GM19467 (cell line): ENCODE measurements around the gene NPHP4.
A peak's percentile ranks its signal among the peaks of the same experiment; 100 is the strongest.

Experiments used
- ATAC-seq: cut with Tn5 transposase; IDR thresholded peaks from one replicate; pipeline ENCODE4 v1.9.1; 2021; ENCODE audit warnings: mild to moderate bottlenecking, moderate library complexity; ENCODE audit not compliant: unreplicated experiment

The NPHP4 gene

DNA sequence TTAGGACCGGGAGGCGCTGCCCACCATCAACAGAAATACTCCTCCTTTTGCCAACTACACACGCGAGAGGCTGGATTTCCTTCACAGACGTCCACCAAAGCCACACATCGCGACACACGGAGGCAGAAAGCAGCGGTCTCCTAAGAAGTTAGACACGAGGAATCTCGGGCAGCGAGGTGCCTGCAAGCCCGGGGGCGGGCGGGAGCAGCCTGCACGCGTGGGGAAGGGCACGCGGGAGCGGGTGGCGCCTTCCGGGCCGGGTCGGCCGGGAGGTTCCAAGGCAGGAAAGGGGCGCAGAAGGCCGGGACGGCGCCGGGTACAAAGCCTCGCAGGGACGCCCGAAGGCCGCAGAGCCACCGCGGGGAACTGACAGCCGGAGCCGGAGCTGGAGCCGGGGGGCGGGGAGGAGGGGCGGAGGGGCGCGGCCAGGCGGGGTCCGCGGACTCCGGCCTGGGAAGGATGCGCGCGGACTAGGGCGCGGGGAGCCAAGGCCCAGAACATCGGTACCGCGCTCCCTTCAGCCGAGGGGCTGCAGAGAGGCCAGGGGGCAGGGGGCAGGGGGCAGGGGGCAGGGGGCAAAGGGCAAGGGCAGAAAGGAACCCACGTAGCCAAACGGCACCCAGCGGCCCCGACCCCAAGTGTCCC lies 722 bp downstream of the NPHP4 start:
- peak; percentile 11 for ATAC-seq

GRCh38 chr1:5990913-5991312 lies 1.3 kb downstream of the NPHP4 start:
- no peak for ATAC-seq

DNA sequence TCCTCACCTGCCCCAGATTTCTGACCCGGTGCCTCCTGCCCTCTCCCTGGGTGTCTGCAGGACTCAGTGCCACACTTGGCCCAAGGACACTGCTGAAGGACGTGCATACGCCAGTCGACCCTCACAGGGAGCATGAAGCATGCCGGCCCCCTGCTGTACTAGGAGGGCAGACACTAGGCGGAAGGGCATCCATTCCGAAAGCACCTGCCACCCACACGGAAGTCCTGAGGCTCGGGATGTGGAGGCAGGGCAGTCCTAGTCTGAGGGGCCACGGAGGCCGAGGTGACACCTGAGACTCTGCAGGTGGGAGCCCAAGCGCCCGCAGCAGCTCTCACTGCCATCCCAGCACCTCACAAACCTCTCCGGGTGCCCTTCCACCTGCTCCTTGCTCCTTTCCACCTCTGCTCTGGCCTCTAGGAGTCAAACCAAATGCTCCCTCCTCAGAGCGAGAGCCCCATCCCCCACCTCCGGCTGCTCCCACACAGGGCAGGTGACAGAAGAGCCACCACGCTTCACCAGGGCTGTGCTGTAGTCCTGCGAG lies 2.4 kb downstream of the NPHP4 start:
- ATAC-seq: no peak

DNA sequence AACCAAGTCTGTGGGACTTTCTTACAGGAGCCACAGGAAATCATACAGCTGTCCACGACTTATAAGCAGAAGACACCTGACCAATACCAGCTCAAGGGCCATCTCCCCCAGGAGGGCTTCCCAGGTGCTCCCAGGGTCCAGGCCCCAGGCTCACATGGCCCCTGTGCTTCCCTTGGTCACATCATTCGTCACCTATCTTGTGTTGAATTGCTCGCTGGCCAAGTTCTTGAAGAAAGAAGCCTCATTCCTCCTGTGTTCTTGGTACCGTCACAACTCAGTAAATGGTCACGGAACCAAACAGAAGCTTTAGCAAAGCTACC lies 3.0 kb downstream of the NPHP4 start:
- ATAC-seq: no peak

DNA sequence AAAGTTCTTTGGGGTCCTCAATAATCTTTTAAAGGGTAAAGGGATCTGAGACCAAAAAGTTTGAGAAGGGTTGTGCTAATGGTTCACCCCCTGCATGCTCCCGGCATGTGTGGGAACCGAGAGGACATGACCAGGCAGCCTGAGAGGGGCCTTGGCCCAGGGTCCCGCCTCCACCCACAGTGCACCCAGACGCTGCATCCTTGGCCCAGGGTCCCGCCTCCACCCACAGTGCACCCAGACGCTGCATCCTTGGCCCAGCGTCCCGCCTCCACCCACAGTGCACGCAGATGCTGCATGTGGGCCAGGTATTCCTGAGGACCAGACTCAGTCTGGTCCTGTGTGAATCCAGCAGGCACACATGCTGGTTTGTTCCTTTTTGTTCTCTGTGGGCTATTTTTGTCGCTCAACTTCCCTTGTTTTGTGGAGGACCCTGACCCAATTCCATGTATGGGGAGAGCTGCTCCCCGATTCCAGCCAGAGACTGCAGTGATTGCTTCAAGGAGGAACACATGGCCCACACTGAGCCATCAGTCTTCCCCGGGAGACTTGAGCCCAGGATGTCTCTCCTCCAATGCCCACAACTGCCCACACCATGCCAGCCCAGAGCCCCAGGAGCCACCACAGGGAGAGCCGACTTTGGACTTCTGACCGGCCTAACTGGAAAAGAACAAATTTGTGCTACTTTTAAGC lies 3.5 kb downstream of the NPHP4 start:
- no peak for ATAC-seq

DNA sequence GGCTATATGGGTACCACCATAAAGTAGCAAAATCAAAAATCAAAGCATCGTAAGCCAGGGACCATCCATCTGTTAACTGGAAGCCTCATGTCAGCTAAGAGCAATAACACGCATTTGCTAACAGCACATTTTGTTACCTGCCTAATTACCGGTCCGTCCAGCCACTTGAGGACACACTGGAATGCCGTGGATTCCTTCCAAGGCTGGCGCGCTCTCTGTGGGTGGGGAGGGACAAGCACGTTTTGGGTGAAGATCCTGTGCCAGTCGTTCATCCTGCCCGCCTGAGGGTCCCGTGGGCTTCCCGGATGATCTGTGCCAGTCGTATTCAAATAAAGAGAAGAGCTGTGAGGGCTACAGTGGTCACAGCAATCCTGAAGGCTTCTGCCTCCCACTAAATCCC lies 6.2 kb downstream of the NPHP4 start:
- no peak for ATAC-seq

DNA sequence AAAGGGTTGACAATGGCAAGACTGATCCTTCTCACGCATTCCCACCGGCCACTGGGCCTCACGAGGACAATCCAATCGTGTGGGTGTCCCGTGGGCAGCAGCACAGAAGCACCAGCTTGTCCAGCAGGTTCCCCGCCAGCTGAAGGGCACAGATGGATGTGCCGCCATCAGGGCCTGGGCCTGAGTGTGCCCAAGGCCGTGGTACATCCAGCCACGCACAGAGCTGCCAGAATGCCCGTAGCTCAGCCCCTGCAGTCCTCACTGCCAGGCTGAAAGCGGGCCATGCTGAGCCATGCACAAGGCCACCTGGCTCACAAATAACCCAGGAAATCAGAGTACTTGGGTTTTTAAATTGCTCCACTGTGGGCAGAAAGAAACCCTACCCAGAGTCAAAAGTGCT lies 7.0 kb downstream of the NPHP4 start:
- ATAC-seq: no peak

- ATAC-seq: no peak
Measured at GRCh38 chr1:5983361-5984103, 8.7 kb downstream of the NPHP4 start.

DNA sequence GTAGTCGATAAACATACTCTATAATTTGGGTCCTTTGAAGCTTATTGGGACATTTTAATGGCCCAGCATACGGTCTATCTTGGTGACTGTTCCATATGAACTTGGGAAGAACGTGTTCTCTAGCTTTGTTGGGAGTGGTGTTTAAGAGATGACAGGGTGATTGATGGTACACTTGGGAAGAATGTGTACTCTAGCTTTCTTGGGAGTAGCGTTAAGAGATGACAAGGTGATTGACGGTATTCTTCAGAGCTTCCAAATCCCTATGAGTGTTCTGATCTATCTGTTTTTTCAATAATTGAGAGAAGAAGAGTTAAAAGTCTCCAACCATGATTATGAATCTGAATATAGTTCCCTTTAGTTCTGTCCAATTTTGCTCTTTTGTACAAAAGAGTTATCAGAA lies 9.4 kb downstream of the NPHP4 start:
- ATAC-seq: no peak

- no peak for ATAC-seq
Measured at GRCh38 chr1:5982276-5982675, 9.9 kb downstream of the NPHP4 start.

- no peak for ATAC-seq
Measured at GRCh38 chr1:5981009-5981380, 11.2 kb downstream of the NPHP4 start.

GRCh38 chr1:5980314-5981008 lies 11.8 kb downstream of the NPHP4 start:
- no peak for ATAC-seq

DNA sequence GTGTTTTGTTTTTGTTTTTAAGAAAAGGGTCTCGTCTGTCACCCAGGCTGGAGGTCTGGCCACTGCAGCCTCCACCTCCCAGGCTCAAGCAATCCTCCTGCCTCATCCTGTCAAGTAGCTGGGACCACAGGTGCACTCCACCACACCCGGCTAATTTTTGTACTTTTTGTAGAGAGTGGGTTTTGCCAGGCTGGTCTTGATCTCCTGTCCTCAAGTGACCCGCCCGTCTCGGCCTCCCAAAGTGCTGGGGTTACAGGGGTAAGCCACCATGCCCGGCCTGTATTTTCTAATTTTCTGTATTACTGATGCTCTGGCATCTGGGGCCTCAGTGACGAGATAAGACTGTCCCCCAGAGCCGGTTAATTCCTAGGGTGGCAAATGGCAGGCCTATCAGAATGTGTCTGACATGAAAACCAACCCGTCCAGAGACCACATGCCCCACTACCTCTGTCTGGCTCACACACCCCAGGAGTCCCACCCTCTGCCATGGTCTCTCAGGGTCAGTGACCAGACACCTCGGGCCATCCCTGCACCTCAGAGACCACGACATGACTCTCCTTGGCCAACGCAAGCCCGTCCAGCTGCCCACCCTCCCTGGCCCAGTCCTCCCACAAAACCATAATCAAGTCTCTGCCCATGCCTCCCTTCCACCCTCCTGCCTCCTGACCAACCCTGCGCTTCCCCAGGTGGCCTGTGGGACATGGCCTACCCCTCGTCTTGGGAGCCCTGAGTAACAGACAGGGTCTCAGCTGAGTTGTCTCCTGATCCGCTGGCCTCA lies 12.5 kb downstream of the NPHP4 start:
- no peak for ATAC-seq

GRCh38 chr1:5978452-5978851 lies 13.8 kb downstream of the NPHP4 start:
- ATAC-seq: no peak

DNA sequence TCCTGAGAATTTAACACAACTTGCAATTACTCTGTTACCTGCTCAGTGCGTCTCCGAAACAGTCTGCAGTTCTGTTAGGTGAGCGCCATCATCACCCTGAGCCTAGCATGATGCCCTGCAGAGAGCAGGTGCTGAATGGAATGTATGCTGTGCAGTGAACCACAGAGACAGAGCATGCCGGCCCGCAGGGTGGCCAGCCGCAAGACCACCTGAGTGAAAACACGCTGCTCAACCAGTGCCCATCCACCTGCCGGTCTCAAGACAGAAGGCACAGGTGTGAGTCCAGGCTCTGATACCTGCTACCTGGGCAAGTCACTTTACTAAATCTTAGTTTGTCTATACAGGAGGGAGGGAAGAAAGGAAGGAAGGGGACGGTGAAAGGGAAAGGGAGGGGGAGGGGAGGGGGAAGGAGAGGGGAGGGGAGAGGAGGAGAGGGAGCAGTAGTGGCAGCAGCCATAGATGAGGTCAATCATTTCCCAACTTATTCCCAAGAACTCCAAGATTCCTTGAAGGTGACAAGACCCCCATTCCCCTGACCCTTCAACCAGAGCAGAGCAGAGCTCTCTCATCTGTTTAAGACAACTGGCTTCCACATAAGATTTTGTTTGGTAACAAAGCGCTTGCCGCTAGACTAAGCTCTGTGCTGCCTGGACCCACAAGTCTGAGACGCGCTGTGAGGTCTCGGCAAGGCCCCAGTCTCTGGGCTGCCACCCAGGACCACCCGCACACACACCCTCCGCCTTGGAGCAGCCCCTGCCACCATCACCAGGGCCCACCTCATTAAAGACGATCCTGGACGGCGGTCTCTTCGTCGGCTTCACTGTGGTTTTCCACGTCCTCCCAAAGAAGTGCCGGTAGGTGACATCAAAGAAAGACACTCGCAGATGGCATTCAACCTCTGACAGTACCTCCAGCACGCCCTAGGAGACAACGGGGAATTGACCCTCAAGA lies 14.5 kb downstream of the NPHP4 start:
- no peak for ATAC-seq

- no peak for ATAC-seq
Measured at GRCh38 chr1:5976726-5977493, 15.3 kb downstream of the NPHP4 start.

GRCh38 chr1:5976231-5976630 lies 16.0 kb downstream of the NPHP4 start:
- ATAC-seq: no peak

GRCh38 chr1:5975133-5975880 lies 16.9 kb downstream of the NPHP4 start:
- no peak for ATAC-seq
